Body of pancreas (tissue), 4 donors: ENCODE measurements around the gene PRKCSH. TPM values are rescaled to one million over a fixed set of nuclear protein-coding genes. Genes with fewer than 3 reads are reported as not detected.
"Not testable (repeated sequence)": the region's sequence is repeated elsewhere in the genome, so short reads cannot be mapped to it uniquely, and the experiment has no call there.

Experiments
- ATAC-seq: fragments of 150-250 bp; one replicate; pipeline ENCODE4 v1.9.1; 2016
- DNase-seq, 4 donors: peaks; one replicate each; pipeline ENCODE4 v3.0.0-alpha.2; 2019
- H3K27ac ChIP-seq, 4 donors: fragments of 200-600 bp; sonication (generic); 1 replicate in 3 of 4; 2 replicates in 1 of 4; pipeline versions ENCODE4 v1.5.1 to v1.6.1; 2016 to 2019; ENCODE audit warnings: mild to moderate bottlenecking in 1 of 4, mixed read lengths in 1 of 4, moderate library complexity in 1 of 4
- H3K27me3 ChIP-seq, 2 donors: fragments of 200-600 bp; sonication (generic); one replicate each; pipeline ENCODE4 v1.6.0; 2016; ENCODE audit warnings: mild to moderate bottlenecking in 1 of 2
- H3K36me3 ChIP-seq, 2 donors: fragments of 200-600 bp; sonication (generic); replicated peaks in 1 of 2; 2 replicates each; pipeline ENCODE4 v1.5.1; 2016; ENCODE audit warnings: low read depth in 2 of 2; ENCODE audit not compliant: insufficient read depth in 1 of 2
- H3K4me1 ChIP-seq: fragments of 200-600 bp; sonication (generic); one replicate; pipeline ENCODE4 v1.6.0; 2016
- H3K4me3 ChIP-seq, 2 donors: fragments of 200-600 bp; sonication (generic); 1 replicate in 1 of 2; 2 replicates in 1 of 2; pipeline ENCODE4 v1.5.1; 2016 to 2019
- H3K9me3 ChIP-seq, 3 donors: fragments of 200-600 bp; sonication (generic); 1 replicate in 2 of 3; 2 replicates in 1 of 3; pipeline ENCODE4 v1.5.1; 2016
- POLR2A ChIP-seq, 3 donors: fragments of 450-650 bp; IDR thresholded peaks; one replicate each; pipeline ENCODE4 v1.6.1; 2016; ENCODE audit warnings: antibody characterized with exemption in 3 of 3, mild to moderate bottlenecking in 2 of 3
- WGBS, 2 donors: methylation state at CpG; one replicate each; pipeline ENCODE4 v1.1.5; 2017; 5-methylcytosine and 5-hydroxymethylcytosine counted together
- intact Hi-C: fragments of 100-400 bp; cut with DNase I; formaldehyde crosslinking; loops from one replicate; pipeline ENCODE4 v1.15.1; 2023
- total RNA-seq, 2 donors: library from RNA; depleted of rRNA; stranded (reverse); fragments of >200 nt; gene quantifications; one replicate each; pipeline ENCODE4 v1.1.0, GENCODE V29; 2016
- TF ChIP-seq, protein P1 (sequence below), 7 experiments: fragments of 450-650 bp in 4 of 7; fragments of 200-600 bp in 3 of 7; sonication (generic) in 3 of 7; IDR thresholded peaks; one replicate each; pipeline ENCODE4 v1.5.1; 2016 to 2019; ENCODE audit warnings: antibody characterized with exemption in 7 of 7

PRKCSH gene
- total RNA-seq, 2 donors from 2014 or later, result 134 to 194 TPM

- intact Hi-C loops, result no loop called here
- DNase-seq, result peak in 1 of 4 donors; percentile 45
- no peaks in the 10 kb centered on the region for H3K9me3 ChIP-seq
- peaks cover 44% of the 10 kb centered on the region for H3K4me1 ChIP-seq
- H3K36me3 ChIP-seq, result no peaks in the 10 kb centered on the region
- no peak for ATAC-seq
- WGBS, 2 donors, result 10 to 11% methylated on average over 9 to 21 of the region's 22 CpGs
- H3K4me3 ChIP-seq, result no peak overlapping the region
- no peak overlapping the region for H3K27ac ChIP-seq
- TF ChIP-seq POLR2A (IDR thresholded peaks at IDR 0.05), result no peak
- TF ChIP-seq, protein P1, sequence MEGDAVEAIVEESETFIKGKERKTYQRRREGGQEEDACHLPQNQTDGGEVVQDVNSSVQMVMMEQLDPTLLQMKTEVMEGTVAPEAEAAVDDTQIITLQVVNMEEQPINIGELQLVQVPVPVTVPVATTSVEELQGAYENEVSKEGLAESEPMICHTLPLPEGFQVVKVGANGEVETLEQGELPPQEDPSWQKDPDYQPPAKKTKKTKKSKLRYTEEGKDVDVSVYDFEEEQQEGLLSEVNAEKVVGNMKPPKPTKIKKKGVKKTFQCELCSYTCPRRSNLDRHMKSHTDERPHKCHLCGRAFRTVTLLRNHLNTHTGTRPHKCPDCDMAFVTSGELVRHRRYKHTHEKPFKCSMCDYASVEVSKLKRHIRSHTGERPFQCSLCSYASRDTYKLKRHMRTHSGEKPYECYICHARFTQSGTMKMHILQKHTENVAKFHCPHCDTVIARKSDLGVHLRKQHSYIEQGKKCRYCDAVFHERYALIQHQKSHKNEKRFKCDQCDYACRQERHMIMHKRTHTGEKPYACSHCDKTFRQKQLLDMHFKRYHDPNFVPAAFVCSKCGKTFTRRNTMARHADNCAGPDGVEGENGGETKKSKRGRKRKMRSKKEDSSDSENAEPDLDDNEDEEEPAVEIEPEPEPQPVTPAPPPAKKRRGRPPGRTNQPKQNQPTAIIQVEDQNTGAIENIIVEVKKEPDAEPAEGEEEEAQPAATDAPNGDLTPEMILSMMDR (IDR thresholded peaks at IDR 0.05), result no peak
- no peaks in the 10 kb centered on the region for H3K27me3 ChIP-seq
Observed at GRCh38 chr19:11423791-11424181, 11.6 kb upstream of the PRKCSH start.

- Histone ChIP-seq H3K9me3 (no peaks in the 10 kb centered on the region), H3K4me3 (no peak overlapping the region), H3K27ac (no peak overlapping the region), H3K27me3 (no peaks in the 10 kb centered on the region), H3K36me3 (no peaks in the 10 kb centered on the region), H3K4me1 (peaks cover 29% of the 10 kb centered on the region)
- ATAC-seq, result no peak
- 82 to 85% methylated on average over 26 to 28 of the region's 28 CpGs for WGBS, 2 donors
- no peak for DNase-seq
- intact Hi-C loops, result no loop called here
- TF ChIP-seq, protein P1 (IDR thresholded peaks at IDR 0.05), result no peak
- TF ChIP-seq POLR2A (IDR thresholded peaks at IDR 0.05), result no peak
Observed at GRCh38 chr19:11425719-11426457, 9.5 kb upstream of the PRKCSH start.

DNA sequence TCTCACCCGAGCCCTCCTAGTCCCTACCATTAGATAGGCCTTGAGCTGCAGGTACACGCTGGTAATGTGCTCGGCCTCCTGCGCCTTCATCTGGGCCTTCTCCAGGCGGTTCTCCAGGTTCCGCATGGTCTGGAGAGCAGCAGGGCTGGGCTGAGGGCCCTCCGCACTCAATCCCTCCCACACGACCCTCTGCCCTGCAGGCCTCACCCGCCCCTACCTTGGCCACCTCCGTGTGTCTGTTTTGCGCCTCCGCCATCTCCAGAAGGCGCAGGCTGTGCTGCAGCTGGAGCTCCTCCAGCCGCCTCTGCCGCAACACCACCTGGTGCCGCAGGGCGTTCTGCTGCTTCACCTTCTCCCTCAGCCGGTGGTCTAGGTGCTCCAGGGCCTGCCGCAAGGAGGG lies 8.8 kb upstream of the PRKCSH start:
- ATAC-seq, result no peak
- intact Hi-C loops, result no loop called here
- Histone ChIP-seq H3K27ac (no peak overlapping the region), H3K36me3 (no peaks in the 10 kb centered on the region), H3K9me3 (no peaks in the 10 kb centered on the region), H3K4me1 (peaks cover 22% of the 10 kb centered on the region), H3K27me3 (no peaks in the 10 kb centered on the region), H3K4me3 (no peak overlapping the region)
- WGBS, 2 donors, result 90 to 91% methylated on average over 14 to 15 of the region's 19 CpGs
- no peak for DNase-seq
- TF ChIP-seq, protein P1 (IDR thresholded peaks at IDR 0.05), result no peak
- no peak for TF ChIP-seq POLR2A (IDR thresholded peaks at IDR 0.05)

- H3K27ac ChIP-seq, ATAC-seq, H3K9me3 ChIP-seq, H3K27me3 ChIP-seq, H3K36me3 ChIP-seq, intact Hi-C loops, H3K4me3 ChIP-seq, DNase-seq: not testable (repeated sequence)
- WGBS, 2 donors, result 85 to 92% methylated on average over 3 of the region's 3 CpGs
- peaks cover 18% of the 10 kb centered on the region for H3K4me1 ChIP-seq
Observed at GRCh38 chr19:11433526-11433925, 1.9 kb upstream of the PRKCSH start.

DNA sequence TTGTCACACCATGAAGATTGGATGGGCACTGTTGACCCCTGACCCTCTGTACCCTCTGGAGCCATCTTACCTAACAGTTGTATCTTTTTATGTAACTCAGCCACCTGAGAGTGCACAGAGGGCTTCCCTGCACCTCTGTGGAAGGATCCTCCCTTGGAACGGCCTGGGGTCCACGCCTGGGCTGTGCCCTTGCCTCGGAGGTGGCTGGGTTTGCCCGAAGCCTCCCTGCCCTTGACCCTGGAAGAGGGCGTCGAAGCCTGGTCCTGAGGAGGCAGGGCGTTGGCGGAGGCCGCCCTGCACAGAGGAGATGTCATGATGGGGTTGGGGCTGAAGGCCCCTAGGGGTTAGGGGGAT lies 755 bp upstream of the PRKCSH start:
- intact Hi-C loops, result no loop called here
- Histone ChIP-seq H3K36me3 (peaks cover 0 to 7% of the 10 kb centered on the region in 2 donors), H3K27ac (peak overlapping the region; percentile 5 to 84 (median 59)), H3K9me3 (no peaks in the 10 kb centered on the region), H3K27me3 (no peaks in the 10 kb centered on the region), H3K4me1 (peaks cover 18% of the 10 kb centered on the region), H3K4me3 (no peak overlapping the region)
- 7% methylated on average over 9 of the region's 9 CpGs; no CpG with 5 or more reads in 1 of the 2 donors for WGBS, 2 donors
- ATAC-seq (peak; percentile 5), DNase-seq (no peak)
- no peak for TF ChIP-seq POLR2A (IDR thresholded peaks at IDR 0.05)
- TF ChIP-seq, protein P1 (IDR thresholded peaks at IDR 0.05), result no peak
